Femur (tissue), 1 donor: ENCODE data around the gene BAX.

ENCODE experiments used
- DNase-seq: peaks from one replicate; pipeline ENCODE4 v3.0.0-alpha.2; 2017

Gene BAX

GRCh38 chr19:48963371-48964204 is 8.9 kb downstream of the BAX start:
- peak; percentile 86 for DNase-seq

GRCh38 chr19:48964205-48965039 is 9.7 kb downstream of the BAX start:
- DNase-seq, result no peak

- peak; percentile 98 for DNase-seq
These were observed 10.5 kb downstream of the BAX start, which contains the start of gene FTL for GRCh38 chr19:48965040-48965805. Gene FTL (plus strand): TSS chr19:48965309. CDS start chr19:48965508, 199 bp downstream.

GRCh38 chr19:48965806-48966540 is 11.3 kb downstream of the BAX start:
- DNase-seq, result peak; percentile 93

- no peak for DNase-seq
These were observed 12.1 kb downstream of the BAX start for GRCh38 chr19:48966541-48967345.

GRCh38 chr19:48967346-48968178 is 12.9 kb downstream of the BAX start:
- no peak for DNase-seq

GRCh38 chr19:48968179-48968661 is 13.5 kb downstream of the BAX start:
- DNase-seq, result no peak

- DNase-seq, result no peak
These were observed 14.1 kb downstream of the BAX start for GRCh38 chr19:48968813-48969218.

- no peak for DNase-seq
These were observed 14.8 kb downstream of the BAX start for GRCh38 chr19:48969276-48970138.

GRCh38 chr19:48970139-48970766 is 15.6 kb downstream of the BAX start:
- no peak for DNase-seq

GRCh38 chr19:48970923-48971395 is 16.3 kb downstream of the BAX start:
- peak; percentile 88 for DNase-seq

- no peak for DNase-seq
These were observed 21.5 kb downstream of the BAX start for GRCh38 chr19:48975947-48976847.

GRCh38 chr19:48977061-48977460 is 22.4 kb downstream of the BAX start:
- no peak for DNase-seq

- no peak for DNase-seq
These were observed 27.6 kb downstream of the BAX start for GRCh38 chr19:48982280-48982679.

GRCh38 chr19:48985711-48986110 is 31.0 kb downstream of the BAX start:
- DNase-seq, result no peak

GRCh38 chr19:48986211-48986610 is 31.5 kb downstream of the BAX start:
- no peak for DNase-seq

GRCh38 chr19:48987323-48987722 is 32.6 kb downstream of the BAX start:
- no peak for DNase-seq

GRCh38 chr19:48988286-48988685 is 33.6 kb downstream of the BAX start:
- no peak for DNase-seq
